Middle frontal gyrus (tissue), 1 donor: ENCODE data around the gene ZNF681.
"Not testable (repeated sequence)": the region's sequence is repeated elsewhere in the genome, so short reads cannot be mapped to it uniquely, and the experiment has no call there.

ENCODE experiments used
- DNase-seq: peaks from one replicate; pipeline ENCODE4 v3.0.0-alpha.2; 2015; ENCODE audit warnings: low spot score; ENCODE audit errors: extremely low spot score

Gene ZNF681

GRCh38 chr19:23692937-23693336 is 65.8 kb downstream of the ZNF681 start:
- DNase-seq = not testable (repeated sequence)
